ENCODE data around the gene LMOD1.
"Not testable (repeated sequence)": the region's sequence is repeated elsewhere in the genome, so short reads cannot be mapped to it uniquely, and the experiment has no call there.

LMOD1 gene

DNA sequence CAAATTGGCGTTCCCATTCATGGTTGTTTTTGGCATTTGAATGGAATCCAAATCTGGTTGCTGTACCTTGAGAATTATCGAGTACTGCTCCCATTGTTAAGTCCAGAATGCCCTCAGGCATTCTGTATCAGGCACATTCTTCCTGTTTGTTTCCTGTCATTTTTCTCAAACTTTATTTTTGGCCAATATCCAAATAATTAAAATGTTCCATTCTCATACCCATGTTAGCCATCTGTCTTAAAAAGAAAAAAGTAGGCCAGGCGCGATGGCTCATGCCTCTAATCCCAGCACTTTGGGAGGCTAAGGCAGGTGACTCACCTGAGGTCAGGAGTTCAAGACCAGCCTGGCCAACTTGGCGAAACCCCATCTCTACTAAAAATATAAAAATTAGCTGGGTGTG, 86.9 kb downstream of the LMOD1 start:
- DNase-seq (ENCODE audit: low spot score): no peak

DNA sequence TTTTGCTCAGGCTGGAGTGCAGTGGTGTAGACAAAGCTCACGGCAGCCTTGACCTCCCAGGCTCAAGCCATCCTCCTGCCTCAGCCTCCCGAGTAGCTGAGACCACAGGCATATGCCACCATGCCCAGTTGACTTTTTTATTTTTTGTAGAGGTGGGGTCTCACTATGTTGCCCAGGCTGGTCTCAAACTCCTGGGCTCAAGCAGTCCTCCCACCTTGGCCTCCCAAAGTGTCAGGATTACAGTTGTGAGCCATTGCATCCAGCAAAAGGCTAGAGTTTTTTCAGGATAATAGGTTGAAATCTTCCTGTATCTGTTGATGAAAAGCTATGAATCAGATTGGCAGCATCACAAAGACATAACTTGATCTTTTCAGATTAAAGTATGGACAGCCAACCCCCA, 89.6 kb downstream of the LMOD1 start:
- not testable (repeated sequence) for DNase-seq (ENCODE audit: low spot score)

DNA sequence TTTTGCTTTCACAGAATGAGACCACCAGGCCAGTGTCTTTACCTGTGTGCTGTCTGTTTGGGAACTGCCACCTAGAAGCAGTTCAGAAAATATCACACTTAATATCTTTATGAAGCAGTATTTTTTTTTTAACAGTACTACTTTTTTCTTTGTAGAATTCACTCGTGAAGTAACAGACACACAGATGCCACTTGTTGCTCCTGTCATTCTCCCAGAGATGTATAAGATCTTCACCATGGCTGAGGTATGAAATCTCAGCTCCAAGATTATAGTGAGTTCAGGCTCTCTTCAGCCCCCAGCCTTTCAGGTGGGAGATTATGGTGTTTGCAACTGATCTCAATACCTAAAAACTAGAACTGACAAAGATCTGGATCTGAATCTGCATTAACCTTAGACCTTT, 94.4 kb downstream of the LMOD1 start:
- DNase-seq (ENCODE audit: low spot score): no peak

DNA sequence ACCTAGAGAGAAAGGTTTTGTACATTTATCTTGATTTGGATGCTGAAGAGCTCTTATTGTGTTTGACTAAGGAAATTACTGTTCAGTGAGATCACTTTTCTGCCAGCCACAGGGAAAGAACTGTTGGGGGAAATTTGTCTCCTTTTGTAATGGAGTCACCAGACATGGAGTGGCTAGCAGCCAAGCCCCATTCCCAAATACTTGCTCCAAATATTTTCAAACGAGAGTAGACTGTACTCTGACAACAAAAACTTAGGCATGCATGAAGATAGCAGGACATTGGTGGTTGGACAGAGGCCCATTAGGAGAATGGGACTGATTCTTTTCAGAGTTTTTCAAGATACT, 96.3 kb downstream of the LMOD1 start:
- peak; percentile 66 for DNase-seq (ENCODE audit: low spot score)

DNA sequence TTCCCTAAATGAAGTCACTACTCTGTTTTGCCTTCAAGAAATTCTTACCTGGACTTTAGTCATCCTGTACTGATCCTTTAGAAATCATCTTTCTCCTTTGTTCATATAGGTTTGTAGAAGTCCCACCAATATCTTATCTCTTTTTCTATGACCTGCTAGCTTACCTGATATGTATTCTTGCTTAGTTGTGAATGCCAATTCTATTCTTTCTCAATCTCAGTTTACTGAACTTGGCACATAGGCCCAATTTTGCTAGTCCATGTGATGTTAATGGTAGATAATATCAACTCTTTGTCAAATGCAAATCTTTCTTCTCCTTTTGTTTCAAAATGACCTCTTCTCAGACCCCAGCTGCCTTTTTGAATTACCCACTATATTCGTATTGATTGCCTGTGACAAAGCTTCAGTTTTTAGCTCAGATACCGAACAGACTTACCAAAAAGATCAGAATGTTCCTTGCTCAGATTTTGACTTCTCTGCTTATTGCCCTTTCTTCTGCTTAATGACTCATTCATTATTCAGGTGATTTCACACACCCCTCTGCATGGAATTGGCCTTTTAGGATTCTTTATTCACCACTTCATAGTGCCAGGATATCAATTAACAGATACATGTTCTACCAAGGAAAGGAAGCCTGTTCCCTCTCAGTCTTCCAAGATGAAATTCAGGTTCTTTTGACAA, 96.8 kb downstream of the LMOD1 start:
- no peak for DNase-seq (ENCODE audit: low spot score)

DNA sequence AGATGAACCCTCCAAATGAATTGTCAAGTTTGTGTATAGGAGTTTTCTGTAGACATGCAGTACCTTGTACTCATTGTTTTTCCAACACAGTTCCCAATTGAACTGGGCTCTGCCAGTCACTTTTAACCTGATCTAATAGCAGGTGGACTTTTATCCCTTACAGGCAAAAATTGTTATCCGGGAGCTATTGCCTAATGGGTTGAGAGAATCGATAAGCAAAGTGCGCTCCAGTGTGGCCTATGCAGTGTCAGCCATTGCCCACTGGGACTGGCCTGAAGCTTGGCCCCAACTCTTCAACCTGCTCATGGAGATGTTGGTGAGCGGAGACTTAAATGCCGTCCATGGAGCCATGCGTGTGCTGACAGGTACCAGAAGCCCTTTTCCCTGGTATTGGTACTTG, 98.1 kb downstream of the LMOD1 start:
- DNase-seq (ENCODE audit: low spot score): no peak

DNA sequence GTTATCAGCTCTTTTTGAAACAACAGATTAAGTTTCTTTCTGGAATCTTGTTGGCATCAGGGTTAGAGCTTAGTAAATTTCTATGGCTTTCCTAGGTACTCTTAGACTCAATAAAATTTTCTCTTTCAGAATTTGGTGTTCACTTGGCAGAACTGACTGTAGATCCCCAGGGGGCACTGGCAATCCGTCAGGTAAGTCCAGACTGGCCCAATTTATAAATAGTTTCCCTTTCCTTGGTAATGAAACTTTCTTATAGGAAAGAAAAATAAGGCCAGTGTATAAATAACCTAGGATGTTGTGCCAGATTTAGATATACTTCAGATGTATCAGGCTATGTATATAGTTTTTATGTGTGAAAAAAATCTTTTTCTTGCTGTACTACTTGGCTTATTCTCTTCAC, 99.2 kb downstream of the LMOD1 start:
- DNase-seq (ENCODE audit: low spot score): no peak

All from AG08396 (cell line).